GM10266 (cell line): ENCODE data around the gene ARF6.
"Not testable (repeated sequence)": the region's sequence is repeated elsewhere in the genome, so short reads cannot be mapped to it uniquely, and the experiment has no call there.

Experiments used
- DNase-seq: peaks from one replicate; pipeline ENCODE4 v3.0.0; 2012; ENCODE audit errors: extremely low spot score
- TF ChIP-seq, protein P1 (sequence below): IDR thresholded peaks from 2 replicates; pipeline ENCODE4 v1.5.1; 2012; ENCODE audit warnings: mild to moderate bottlenecking, low read depth; ENCODE audit not compliant: control insufficient read depth, insufficient read depth; ENCODE audit errors: missing control alignments

ARF6 gene

DNA sequence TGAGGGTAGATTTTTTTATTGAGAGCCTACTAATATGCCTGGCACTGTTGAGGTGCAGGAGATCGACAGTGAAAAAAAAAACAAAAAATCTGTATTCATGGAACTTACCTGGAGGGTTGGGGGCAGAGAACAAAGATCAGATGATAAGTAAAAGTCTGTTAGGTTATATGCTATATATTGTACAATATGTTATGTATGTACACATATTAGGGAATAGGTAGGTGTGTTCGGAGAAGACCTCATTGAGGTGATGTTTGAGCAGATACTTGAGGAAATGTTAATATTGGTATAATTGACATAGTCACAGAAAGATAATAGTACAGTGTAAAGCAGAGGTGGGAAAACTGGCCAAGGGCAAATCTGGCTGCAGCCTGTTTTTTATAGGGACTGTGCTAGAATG, 5.6 kb downstream of the ARF6 start:
- TF ChIP-seq, protein P1, sequence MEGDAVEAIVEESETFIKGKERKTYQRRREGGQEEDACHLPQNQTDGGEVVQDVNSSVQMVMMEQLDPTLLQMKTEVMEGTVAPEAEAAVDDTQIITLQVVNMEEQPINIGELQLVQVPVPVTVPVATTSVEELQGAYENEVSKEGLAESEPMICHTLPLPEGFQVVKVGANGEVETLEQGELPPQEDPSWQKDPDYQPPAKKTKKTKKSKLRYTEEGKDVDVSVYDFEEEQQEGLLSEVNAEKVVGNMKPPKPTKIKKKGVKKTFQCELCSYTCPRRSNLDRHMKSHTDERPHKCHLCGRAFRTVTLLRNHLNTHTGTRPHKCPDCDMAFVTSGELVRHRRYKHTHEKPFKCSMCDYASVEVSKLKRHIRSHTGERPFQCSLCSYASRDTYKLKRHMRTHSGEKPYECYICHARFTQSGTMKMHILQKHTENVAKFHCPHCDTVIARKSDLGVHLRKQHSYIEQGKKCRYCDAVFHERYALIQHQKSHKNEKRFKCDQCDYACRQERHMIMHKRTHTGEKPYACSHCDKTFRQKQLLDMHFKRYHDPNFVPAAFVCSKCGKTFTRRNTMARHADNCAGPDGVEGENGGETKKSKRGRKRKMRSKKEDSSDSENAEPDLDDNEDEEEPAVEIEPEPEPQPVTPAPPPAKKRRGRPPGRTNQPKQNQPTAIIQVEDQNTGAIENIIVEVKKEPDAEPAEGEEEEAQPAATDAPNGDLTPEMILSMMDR: no peak
- no peak for DNase-seq

DNA sequence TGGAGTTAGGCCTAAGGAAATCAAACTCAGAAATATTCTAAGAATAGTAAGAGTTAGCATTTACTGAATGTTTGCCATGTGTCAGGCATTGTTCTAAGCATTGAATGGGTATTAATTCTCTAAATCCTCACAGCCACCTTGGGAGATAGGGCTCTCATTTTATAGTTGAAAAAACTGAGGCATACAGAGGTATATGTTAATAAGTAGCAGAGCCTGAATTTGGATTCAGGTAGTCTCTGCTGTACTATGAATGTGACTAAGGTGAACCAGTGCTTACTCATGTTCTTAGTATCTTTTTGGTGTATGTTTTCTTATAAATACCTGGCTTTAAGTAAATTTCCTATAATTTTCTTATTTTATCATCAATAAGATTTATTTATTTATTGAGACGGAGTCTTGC, 8.1 kb downstream of the ARF6 start:
- DNase-seq: no peak
- TF ChIP-seq, protein P1: no peak

DNA sequence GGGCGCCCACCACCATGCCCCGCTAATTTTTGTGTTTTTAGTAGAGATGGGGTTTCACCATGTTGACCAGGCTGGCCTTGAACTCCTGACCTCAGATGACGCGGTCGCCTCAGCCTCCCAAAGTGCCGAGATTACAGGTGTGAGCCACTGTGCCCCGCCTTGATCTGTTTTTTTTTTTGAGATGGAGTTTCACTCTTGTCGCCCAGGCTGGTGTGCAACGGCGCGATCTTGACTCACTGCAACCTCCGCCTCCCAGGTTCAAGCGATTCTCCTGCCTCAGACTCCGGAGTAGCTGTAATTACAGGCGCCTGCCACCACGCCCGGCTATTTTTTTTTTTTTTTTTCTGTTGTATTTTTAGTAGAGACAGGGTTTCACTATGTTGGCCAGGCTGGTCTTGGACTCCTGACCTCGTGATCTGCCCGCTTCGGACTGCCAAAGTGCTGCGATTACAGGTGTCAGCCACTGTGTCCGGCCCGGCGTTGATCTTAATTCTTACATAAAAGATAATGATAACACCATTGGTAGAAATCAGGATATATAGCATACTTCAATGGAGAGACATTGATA, 9.9 kb downstream of the ARF6 start:
- DNase-seq: not testable (repeated sequence)

DNA sequence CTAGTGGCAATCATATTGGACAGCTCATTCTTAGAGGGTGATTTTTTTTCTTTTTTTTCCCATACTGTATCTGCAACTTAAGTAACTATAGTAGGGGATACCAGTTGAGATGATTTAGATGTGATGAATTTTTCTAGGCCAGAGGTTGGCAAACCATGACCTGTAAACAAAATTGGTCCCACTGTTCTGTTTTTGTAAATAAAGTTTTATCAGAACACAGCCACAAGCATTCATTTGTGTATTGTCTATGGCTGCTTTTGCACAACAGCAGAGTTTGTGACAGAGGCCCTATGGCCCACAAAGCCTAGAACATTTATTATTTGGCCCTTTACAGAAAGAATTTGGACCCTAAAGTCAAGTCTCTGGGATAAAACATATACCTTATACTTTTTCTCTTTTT, 11.4 kb downstream of the ARF6 start:
- DNase-seq: no peak
- TF ChIP-seq, protein P1: no peak

DNA sequence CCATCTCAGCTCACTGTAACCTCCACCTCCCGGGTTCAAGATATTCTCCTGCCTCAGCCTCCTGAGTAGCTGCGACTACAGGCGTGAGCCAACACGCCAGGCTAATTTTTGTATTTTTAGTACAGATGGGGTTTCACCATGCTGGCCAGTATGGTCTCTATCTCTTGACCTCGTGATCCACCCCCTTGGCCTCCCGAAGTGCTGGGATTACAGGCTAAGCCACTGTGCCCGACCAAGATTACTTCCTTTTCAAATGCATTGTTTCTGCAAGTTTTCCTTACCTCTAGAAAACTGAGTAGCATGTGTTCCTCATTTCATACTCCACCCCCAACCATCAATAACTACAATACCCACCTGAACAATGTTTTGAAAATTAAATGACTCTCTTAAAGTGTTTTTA, 13.1 kb downstream of the ARF6 start:
- DNase-seq: no peak
- TF ChIP-seq, protein P1: no peak

DNA sequence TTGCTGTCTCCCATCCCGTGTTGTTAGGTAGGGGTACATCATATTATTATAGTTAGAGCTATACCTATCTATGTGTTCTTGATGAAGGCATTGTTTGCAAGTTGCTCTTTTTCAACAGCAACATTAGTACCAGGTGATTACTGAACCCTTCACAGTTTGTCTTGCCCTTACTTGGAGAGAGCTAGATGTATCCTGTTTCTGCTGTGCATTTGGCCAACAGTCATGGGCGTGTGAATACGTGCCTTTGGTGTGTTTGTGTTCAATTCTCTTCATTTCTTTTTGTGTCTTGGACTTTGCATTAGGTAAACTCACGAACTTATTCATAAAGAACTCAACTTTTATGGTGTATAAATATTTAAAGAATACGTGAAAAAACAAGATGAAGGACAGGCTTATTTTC, 14.3 kb downstream of the ARF6 start:
- TF ChIP-seq, protein P1: no peak
- DNase-seq: no peak

DNA sequence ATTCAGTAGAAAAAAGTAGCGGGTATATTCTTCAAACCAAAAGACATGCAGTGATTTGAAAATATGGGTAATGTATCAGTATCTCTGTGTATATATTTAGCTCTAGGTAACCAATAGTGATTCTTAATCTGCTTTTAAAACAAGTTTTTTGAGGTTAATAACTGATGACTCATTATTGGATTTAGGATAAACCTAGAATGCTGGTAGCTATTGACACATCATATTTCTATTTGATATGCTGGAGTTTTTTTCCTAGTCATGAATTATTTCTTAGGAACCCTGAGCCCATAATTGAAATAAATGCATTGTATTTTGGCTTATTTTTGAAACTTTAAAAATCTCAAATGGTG, 15.5 kb downstream of the ARF6 start:
- no peak for DNase-seq
- TF ChIP-seq, protein P1: no peak

DNA sequence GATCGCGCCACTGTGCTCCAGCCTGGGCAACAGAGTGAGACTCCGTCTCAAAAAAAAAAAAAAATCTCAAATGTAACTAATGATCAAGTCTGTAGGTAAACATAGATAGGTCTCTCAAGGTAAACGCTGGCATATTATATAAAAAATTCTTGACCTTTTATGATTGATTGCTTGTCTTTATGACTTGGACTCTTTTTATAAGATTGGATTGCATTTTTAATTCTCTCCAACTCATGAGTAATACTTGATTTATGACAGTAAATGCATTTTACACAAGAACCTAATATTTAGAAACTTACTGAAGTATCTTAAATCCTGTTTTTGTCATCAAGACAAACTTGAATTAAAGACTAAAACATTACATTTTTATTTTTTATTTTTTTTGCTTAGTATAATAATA, 16.1 kb downstream of the ARF6 start:
- TF ChIP-seq, protein P1: no peak
- no peak for DNase-seq
